GM10266 (cell line): ENCODE measurements around the gene ARSD.

Experiments used
- DNase-seq: peaks from one replicate; pipeline ENCODE4 v3.0.0; 2012; ENCODE audit errors: extremely low spot score
- CTCF ChIP-seq: IDR thresholded peaks from 2 replicates; pipeline ENCODE4 v1.5.1; 2012; ENCODE audit warnings: mild to moderate bottlenecking, low read depth; ENCODE audit not compliant: control insufficient read depth, insufficient read depth; ENCODE audit errors: missing control alignments

The ARSD gene

DNA sequence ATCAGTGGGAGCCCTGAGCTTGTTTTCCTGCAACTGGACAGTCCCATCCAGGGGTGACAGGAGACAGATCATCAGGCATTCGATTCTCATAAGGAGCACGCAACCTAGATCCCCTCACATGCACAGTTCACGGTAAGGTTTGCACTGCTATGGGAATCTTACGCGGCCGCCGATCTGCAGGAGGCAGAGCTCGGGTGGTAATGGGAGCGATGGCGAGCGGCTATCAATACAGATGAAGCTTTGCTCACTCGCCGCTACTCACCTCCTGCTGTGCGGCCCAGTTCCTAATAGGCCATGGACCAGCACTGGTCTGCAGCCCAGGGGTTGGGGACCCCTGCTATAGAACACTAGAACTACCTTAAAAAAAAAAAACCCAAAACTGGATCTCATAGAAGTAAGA lies 45.4 kb downstream of the ARSD start:
- no peak for TF ChIP-seq CTCF
- DNase-seq = no peak

DNA sequence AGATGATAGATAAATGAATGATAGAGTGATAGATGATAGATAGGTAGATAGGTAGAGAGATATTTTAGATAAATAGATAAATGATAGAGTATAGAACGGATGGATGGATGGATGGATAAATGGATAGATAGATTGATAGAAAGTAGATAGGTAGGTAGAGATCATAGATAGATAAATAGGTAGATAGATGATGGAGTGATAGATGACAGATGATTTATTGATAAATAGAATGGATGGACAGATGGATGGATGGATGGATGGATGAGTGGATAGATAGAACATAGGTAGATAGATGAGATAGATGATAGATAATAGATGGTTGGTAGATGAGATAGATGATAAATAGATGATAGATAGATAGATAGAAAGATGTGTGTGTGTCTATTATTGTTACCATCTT lies 49.5 kb downstream of the ARSD start:
- DNase-seq = no peak
- TF ChIP-seq CTCF = no peak

- no peak for DNase-seq
- no peak for TF ChIP-seq CTCF
These were observed 50.6 kb downstream of the ARSD start for GRCh38 chrX:2878563-2878962.

GRCh38 chrX:2875798-2876399 lies 53.2 kb downstream of the ARSD start:
- TF ChIP-seq CTCF = no peak
- no peak for DNase-seq

GRCh38 chrX:2875136-2875481 lies 54.0 kb downstream of the ARSD start:
- TF ChIP-seq CTCF = no peak
- DNase-seq = no peak

DNA sequence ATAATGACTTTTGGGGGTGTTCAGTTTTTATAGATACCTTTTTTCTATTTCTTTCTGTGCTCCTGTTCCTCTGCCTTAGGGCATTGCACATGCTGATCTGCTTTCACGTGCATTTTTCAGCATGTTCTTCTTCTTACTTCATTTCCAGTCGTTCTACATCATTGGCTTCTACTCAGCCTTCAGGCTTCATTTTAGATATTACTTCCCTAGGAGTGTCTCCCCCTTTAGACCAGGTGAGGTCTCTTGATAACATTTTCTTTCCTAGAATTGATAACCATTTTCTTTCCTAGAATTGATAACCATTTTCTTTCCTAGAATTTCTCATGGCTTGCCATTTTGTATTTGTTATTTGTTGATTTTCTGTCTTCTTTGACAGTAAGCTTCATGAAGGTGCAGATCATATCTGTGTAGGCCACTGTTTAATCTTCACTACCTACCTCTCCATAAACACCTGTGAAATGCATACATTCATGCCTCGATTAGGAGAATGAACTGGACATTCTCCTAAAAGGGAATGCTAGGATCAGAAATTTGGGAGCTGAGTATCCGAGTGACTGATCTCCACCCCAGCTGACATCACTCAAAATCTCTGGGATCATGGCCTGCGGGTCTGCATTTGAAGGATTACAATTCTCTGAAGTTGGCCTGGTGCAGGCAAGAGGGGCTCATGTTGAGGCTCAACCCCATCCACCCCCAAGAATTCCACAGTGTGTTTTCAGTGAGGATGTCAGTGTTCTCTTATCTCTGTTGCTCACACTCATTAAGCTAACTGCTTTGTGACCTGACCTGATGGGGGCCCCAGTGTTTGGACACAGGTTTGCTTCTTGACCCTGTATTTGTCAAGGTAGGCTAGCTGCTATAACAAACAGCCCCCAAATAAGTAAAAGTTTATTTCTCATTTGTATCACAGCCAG lies 54.7 kb downstream of the ARSD start:
- no peak for TF ChIP-seq CTCF
- no peak for DNase-seq

DNA sequence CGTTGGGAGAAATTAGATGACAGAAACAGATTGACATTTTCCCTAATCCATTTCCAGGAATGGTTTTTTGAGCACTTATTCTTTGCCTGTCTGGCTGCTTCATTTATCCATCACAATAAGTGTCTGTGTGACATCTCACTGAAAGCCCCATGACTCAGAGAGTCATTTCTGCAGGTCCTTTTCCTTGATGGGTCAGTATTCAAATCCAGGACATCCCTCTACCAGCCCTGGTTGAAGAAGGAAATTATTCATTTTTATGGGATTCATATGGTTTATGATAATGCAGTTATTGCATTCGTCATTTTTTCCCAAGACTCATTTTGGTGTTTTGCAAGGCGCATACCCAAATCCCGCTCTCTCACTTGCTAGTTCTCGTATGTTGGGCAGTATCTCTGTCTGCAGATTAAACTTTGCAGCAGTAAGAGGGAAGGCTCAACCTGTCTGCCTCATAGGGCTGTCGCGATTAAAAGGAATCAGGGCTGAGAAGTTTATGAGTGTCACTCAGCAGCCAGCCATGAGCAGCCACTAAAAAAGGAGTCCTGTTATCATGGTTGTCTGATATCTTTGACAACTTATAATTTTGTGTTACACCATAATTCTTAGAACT lies 56.4 kb downstream of the ARSD start:
- no peak for TF ChIP-seq CTCF
- DNase-seq = no peak
